Activated gamma-delta T cell (primary cell): Measurements from ENCODE around the gene PTPRG.

ENCODE experiments used
- DNase-seq: peaks from one replicate; lab custom pipeline; 2025; lab: John Stamatoyannopoulos, UW

Gene PTPRG

GRCh38 chr3:61828880-61829721 is 267.7 kb downstream of the PTPRG start:
- no peak for DNase-seq

DNA sequence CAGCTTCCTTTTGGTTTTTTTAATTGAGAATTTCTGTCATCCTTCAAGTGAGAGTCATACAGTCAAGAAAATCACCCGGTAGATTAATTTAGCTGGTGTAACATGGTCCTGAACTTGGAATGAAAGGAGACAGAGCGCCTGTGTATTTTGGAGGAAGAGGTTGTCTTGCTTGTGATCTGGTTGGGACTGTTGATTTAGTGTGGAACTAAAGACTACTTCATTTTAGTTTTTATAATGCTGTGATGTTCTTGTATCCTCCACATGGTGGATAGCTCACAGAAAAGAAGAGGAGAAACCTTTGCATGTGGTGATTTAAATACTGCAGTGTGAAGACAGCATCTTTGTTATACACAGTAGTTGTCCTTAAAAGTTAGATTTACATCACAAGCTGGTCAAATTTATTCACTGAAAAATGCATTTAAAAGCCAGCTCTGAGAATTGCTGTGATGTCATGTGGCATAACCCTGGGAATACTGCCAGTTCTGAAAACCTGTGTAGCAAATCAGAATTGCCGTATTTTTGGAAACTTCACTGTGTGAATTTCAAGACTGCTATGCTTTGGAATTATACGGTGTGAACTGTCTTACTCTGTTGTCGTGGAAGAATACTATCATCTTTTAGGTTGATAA is 268.5 kb downstream of the PTPRG start:
- DNase-seq, result no peak

DNA sequence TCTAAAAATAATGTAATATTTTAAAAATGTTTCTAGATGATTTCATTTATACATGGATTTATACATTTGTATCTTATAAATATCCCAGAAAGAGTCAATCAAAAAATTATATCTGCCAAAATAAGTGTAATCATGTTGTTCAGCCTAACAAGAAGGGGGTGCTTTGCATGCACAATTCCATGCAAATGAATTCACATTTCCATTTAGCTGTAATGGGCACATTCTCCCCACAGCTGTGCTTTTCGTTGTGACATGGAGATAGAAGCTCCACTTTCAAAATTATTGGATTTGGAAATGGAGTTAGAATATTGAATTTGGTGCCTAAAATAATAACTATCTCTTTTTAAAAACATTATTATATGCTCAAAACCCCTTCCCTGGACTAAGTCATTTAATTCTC is 270.6 kb downstream of the PTPRG start:
- no peak for DNase-seq

- DNase-seq, result no peak
Measured at GRCh38 chr3:61832375-61833229, 271.2 kb downstream of the PTPRG start.

DNA sequence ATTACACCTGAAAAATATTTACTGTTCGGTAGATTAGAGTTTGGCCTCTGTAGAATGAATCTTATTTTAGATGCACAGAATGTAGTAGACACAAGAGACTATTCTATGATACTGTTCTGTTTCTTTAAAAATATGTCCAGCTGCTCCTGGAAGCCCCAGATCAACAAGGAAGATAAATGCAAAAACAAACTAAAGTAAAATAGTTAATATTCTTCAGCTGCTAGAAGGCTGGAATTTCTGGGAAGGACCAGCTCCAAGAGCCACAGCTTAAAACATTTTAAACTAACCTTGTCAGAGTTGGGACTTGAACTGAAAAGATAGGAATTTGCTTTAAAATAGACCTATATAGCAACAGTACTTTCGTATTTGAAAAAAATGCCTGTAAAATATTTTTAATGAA is 277.9 kb downstream of the PTPRG start:
- DNase-seq, result no peak

GRCh38 chr3:61841111-61841845 is 279.9 kb downstream of the PTPRG start:
- no peak for DNase-seq

- DNase-seq, result no peak
Measured at GRCh38 chr3:61841988-61842387, 280.6 kb downstream of the PTPRG start.

- no peak for DNase-seq
Measured at GRCh38 chr3:61844346-61844745, 283.0 kb downstream of the PTPRG start.

- no peak for DNase-seq
Measured at GRCh38 chr3:61846488-61846887, 285.1 kb downstream of the PTPRG start.

DNA sequence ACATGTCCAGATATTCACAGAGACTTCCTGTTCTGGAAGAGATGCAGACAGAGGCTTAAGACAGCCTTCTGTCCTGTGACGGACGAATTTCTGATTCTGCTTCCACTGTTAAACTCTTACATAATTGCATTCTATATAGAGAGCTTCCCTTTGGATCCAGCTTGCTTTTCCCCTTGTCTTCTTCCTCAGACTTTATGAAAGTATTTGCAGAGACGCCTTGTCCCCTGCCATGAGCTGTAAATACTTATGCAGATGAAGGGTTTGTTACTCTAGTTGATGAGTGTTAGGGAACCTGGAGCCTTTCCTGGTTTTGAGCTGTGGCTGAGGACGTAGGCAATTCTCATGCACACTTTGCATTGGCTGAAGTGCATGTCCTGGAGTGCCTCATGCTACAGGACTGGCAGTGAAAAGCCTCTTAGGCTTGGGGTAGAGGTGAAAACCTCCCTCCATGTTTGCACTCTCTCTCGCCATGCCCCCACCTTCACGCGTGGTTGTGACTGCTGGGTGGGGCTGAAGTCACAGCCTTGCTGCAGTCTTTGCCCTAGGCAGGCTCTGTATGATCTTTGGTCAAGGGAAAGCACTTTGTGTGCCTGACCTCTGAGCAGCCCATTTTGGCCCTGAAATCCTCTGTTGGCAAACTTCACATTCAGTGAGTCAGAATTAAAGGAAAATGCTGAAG is 286.6 kb downstream of the PTPRG start:
- no peak for DNase-seq

- DNase-seq, result no peak
Measured at GRCh38 chr3:61848885-61849284, 287.5 kb downstream of the PTPRG start.

DNA sequence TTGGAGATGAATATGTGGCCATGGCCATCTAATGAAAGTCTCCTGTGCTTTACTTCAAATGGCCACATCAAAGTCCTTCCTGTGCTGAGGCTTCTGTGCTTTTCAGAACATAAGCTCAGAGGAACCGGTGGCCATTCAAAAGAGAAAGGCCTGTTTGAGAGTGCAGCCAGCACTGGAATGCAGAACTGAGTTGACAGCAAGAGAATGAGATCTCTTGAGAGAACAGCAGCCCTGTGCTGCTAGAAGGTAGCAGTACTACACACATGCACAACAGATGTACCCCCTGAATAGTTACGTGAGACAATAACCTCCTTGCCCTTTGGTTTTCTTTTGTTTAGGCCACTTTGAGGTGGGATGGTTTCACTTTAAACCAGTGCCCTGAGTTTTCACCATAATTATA is 292.5 kb downstream of the PTPRG start:
- no peak for DNase-seq

DNA sequence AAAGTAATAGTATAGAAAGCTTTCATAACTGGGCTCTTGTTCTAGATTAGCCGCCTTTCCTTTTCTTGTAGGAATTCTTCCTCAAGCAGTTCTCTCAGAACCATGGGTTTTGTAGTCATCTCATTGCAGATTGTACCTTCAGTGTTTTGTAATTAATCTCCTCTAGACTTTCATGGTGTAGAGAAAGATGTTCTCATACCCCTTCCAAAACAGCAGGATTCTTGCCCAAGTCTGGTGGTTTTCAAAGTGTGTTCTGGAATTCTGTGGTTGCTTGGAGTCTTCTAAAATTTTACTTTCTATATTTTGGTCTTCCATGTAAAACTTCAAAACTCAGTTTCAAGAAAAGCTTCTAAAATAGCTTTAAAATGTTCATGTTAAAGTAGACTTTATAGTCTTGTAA is 293.8 kb downstream of the PTPRG start:
- DNase-seq, result no peak

- DNase-seq, result no peak
Measured at GRCh38 chr3:61857297-61857696, 295.9 kb downstream of the PTPRG start.

DNA sequence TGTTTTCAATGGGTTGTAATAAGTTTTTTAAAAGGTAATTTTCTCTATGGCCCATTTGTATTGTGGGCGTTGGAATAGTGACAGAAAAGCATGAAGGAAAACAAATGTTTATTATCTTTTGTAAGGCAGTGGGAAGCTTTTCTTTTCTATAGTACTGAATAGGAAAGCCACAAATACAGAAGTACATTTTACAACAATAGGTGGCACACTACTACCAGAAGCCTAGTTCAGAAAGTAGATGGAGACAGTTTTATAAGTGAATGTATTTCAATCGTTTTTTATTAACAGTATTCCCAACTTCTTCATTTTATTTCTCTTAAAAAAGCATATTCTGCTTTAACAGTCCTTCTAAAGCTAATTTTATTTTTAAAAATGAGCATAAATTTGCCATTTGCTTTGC is 296.7 kb downstream of the PTPRG start:
- DNase-seq, result no peak

- DNase-seq, result no peak
Measured at GRCh38 chr3:61861410-61861809, 300.0 kb downstream of the PTPRG start.

DNA sequence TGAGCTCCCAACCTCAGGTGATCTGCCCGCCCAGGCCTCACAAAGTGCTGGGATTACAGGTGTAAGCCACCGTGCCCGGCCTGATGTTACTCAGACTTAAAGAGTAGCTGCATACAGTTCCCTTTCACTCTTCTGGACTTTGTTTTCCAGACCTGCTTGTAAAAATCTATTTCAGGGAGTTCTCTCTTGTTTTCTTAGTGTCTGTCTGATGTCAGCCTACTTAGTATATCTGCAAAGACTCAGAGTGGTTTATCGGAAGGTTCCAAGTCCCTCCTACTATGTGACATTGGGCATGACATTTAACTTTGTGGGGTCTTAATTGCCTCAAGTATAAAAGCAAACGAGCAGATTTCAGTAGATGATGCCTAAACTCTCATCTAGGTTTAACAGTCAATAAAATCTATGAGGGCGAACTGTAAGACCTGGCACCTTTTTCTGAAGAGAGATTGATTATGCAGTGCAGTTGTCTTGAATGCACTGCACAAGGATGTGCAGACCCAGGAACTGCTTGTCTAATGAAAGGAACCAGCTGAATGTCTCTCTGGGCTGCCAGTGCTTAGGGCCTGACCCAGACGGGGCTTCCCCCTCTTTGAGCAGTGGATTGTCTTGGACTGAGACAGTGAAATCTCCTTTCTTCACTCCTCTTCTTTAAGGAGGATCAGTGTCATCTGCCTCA is 301.4 kb downstream of the PTPRG start:
- no peak for DNase-seq

DNA sequence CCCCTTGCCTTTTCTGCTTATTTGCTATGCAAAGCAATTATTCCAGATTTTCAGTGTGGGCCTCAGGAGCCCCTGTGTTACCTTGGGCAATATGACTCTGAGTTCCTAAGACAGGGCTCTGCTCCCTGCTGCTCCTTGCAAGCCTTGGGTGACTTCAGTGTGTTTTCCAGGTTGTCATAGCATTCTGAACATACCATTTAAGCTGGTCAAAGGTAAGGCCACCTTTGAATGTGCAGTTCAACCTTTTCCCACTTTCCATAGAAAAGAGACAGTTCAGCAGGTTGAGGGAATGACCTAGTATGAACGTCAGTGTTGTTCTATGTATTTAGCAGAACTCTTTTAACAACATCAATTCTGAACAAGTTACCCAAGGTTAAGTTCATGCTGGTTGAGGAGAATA is 302.2 kb downstream of the PTPRG start:
- DNase-seq, result no peak

DNA sequence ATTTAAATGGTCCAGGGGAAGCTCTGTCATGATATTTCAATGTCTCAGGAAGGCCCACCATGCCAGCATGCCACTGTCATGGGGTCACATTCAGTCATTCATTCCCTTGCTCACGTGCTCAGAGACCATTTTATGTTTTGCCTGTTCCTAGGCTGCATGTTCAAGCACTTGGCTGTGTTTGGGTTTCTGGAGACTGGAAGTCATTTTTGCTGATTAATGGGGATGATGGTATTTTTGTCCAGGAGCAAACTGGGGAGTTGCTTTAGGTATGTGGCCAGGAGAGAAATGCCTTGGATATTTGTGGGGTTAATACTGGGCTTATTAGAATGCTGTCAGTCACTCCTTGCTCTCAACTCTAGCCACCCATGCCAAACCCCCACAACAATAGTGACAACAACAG is 303.5 kb downstream of the PTPRG start:
- DNase-seq, result no peak

GRCh38 chr3:61865466-61866152 is 304.2 kb downstream of the PTPRG start:
- DNase-seq, result no peak
